ENCODE results near the gene RAB29.

Gene RAB29

GRCh38 chr1:205719762-205720161 is 55.5 kb downstream of the RAB29 start:
- DNase-seq: no peak

DNA sequence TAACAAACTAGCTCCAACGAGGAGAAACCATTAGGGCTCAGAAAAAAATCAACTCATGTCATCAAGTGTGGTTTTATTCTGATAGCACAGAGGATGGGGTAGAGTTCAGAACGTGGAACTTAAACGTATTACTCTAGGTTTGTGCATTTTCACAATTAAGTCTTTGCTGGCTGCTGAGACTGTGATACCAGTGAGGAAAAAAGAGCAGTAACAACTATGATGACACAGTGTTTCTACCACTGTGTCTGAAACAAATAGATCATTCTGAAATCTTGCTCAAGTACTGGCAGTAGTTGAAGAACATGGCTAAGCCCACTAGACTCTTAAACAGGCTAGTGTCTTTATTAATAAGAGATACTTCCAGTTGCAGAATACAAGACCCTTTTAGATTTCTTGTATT is 56.3 kb downstream of the RAB29 start:
- DNase-seq: no peak
